GM21367 (cell line): ENCODE measurements around the gene CEP97.
"Not testable (repeated sequence)": the region's sequence is repeated elsewhere in the genome, so short reads cannot be mapped to it uniquely, and the experiment has no call there.

Source experiments
- ATAC-seq: cut with Tn5 transposase; IDR thresholded peaks from one replicate; pipeline ENCODE4 v1.9.1; 2021; ENCODE audit not compliant: unreplicated experiment

Gene CEP97

GRCh38 chr3:101777745-101778281 lies 53.4 kb downstream of the CEP97 start:
- not testable (repeated sequence) for ATAC-seq

GRCh38 chr3:101778385-101779046 lies 54.1 kb downstream of the CEP97 start:
- no peak for ATAC-seq

GRCh38 chr3:101779047-101779821 lies 54.8 kb downstream of the CEP97 start, which contains the start of gene NXPE3:
NXPE3 (plus strand) TSS chr3:101779211; CDS start chr3:101785597, 6,386 bp downstream.
- ATAC-seq, result peak; percentile 92

GRCh38 chr3:101779822-101780381 lies 55.5 kb downstream of the CEP97 start:
- no peak for ATAC-seq

- ATAC-seq, result no peak
Observed at GRCh38 chr3:101780661-101781060, 56.2 kb downstream of the CEP97 start.

- ATAC-seq, result no peak
Observed at GRCh38 chr3:101781166-101781565, 56.8 kb downstream of the CEP97 start.

GRCh38 chr3:101784855-101785613 lies 60.6 kb downstream of the CEP97 start:
- no peak for ATAC-seq

- peak; percentile 96 for ATAC-seq
Observed at GRCh38 chr3:101791778-101792177, 67.4 kb downstream of the CEP97 start.

GRCh38 chr3:101796077-101796680 lies 71.8 kb downstream of the CEP97 start:
- ATAC-seq, result no peak

- ATAC-seq, result no peak
Observed at GRCh38 chr3:101801174-101801573, 76.8 kb downstream of the CEP97 start.

GRCh38 chr3:101802179-101802578 lies 77.8 kb downstream of the CEP97 start:
- no peak for ATAC-seq

GRCh38 chr3:101803173-101803782 lies 78.9 kb downstream of the CEP97 start:
- peak; percentile 96 for ATAC-seq

- ATAC-seq, result no peak
Observed at GRCh38 chr3:101803939-101804338, 79.5 kb downstream of the CEP97 start.

GRCh38 chr3:101806491-101806890 lies 82.1 kb downstream of the CEP97 start:
- no peak for ATAC-seq

GRCh38 chr3:101807888-101808287 lies 83.5 kb downstream of the CEP97 start:
- ATAC-seq, result peak; percentile 53

- peak; percentile 39 for ATAC-seq
Observed at GRCh38 chr3:101809178-101810021, 85.0 kb downstream of the CEP97 start.

GRCh38 chr3:101810022-101810418 lies 85.6 kb downstream of the CEP97 start:
- no peak for ATAC-seq

- no peak for ATAC-seq
Observed at GRCh38 chr3:101811875-101812274, 87.5 kb downstream of the CEP97 start.

GRCh38 chr3:101812895-101813294 lies 88.5 kb downstream of the CEP97 start:
- ATAC-seq, result no peak
